ENCODE data around the gene AP1G1.
"Not testable (repeated sequence)": the region's sequence is repeated elsewhere in the genome, so short reads cannot be mapped to it uniquely, and the experiment has no call there.

AP1G1 gene

GRCh38 chr16:71837150-71837549, 28.5 kb upstream of the AP1G1 start:
- Mint-ChIP-seq H3K36me3 (no peaks in the 10 kb centered on the region), H3K27ac (no peak overlapping the region), H3K4me1 (peaks cover 2% of the 10 kb centered on the region), H3K4me3 (no peak overlapping the region), H3K9me3 (no peaks in the 10 kb centered on the region), H3K27me3 (no peaks in the 10 kb centered on the region)
- ATAC-seq (ENCODE audit: low read depth) (no peak), DNase-seq (ENCODE audit: low spot score in 2 of 2) (no peak)

- Mint-ChIP-seq H3K9me3 (no peaks in the 10 kb centered on the region), H3K36me3 (no peaks in the 10 kb centered on the region), H3K27ac (no peak overlapping the region), H3K4me3 (no peak overlapping the region), H3K27me3 (no peaks in the 10 kb centered on the region), H3K4me1 (no peaks in the 10 kb centered on the region)
- no peak for DNase-seq (ENCODE audit: low spot score in 2 of 2)
- no peak for ATAC-seq (ENCODE audit: low read depth)
Observed at GRCh38 chr16:71834291-71834690, 25.7 kb upstream of the AP1G1 start.

GRCh38 chr16:71832112-71832511, 23.5 kb upstream of the AP1G1 start:
- not testable (repeated sequence) for H3K27me3 Mint-ChIP-seq; H3K4me1 Mint-ChIP-seq; H3K9me3 Mint-ChIP-seq; H3K27ac Mint-ChIP-seq; H3K4me3 Mint-ChIP-seq; DNase-seq (ENCODE audit: low spot score in 2 of 2); H3K36me3 Mint-ChIP-seq; ATAC-seq (ENCODE audit: low read depth)

- ATAC-seq (ENCODE audit: low read depth); H3K36me3 Mint-ChIP-seq; H3K27me3 Mint-ChIP-seq; H3K9me3 Mint-ChIP-seq; DNase-seq (ENCODE audit: low spot score in 2 of 2); H3K4me3 Mint-ChIP-seq; H3K27ac Mint-ChIP-seq; H3K4me1 Mint-ChIP-seq: not testable (repeated sequence)
Observed at GRCh38 chr16:71831698-71832097, 23.1 kb upstream of the AP1G1 start.

GRCh38 chr16:71830359-71830758, 21.7 kb upstream of the AP1G1 start:
- no peak overlapping the region for H3K27ac Mint-ChIP-seq
- ATAC-seq (ENCODE audit: low read depth), result no peak
- no peaks in the 10 kb centered on the region for H3K9me3 Mint-ChIP-seq
- no peak for DNase-seq (ENCODE audit: low spot score in 2 of 2)
- no peaks in the 10 kb centered on the region for H3K36me3 Mint-ChIP-seq
- no peaks in the 10 kb centered on the region for H3K27me3 Mint-ChIP-seq
- no peaks in the 10 kb centered on the region for H3K4me1 Mint-ChIP-seq
- no peak overlapping the region for H3K4me3 Mint-ChIP-seq

GRCh38 chr16:71826533-71827017, 17.9 kb upstream of the AP1G1 start:
- Mint-ChIP-seq H3K36me3 (no peaks in the 10 kb centered on the region), H3K9me3 (no peaks in the 10 kb centered on the region), H3K27ac (no peak overlapping the region), H3K4me3 (no peak overlapping the region), H3K27me3 (no peaks in the 10 kb centered on the region), H3K4me1 (no peaks in the 10 kb centered on the region)
- no peak for ATAC-seq (ENCODE audit: low read depth)
- no peak for DNase-seq (ENCODE audit: low spot score in 2 of 2)

GRCh38 chr16:71817155-71817500, 8.5 kb upstream of the AP1G1 start:
- H3K4me1 Mint-ChIP-seq, result peaks cover 12% of the 10 kb centered on the region
- not testable (repeated sequence) for H3K9me3 Mint-ChIP-seq; H3K36me3 Mint-ChIP-seq; ATAC-seq (ENCODE audit: low read depth); DNase-seq (ENCODE audit: low spot score in 2 of 2); H3K4me3 Mint-ChIP-seq; H3K27me3 Mint-ChIP-seq
- peak overlapping the region; percentile 82 for H3K27ac Mint-ChIP-seq

GRCh38 chr16:71811261-71811803, 2.7 kb upstream of the AP1G1 start:
- Mint-ChIP-seq H3K4me3 (no peak overlapping the region), H3K27ac (no peak overlapping the region), H3K4me1 (peaks cover 9% of the 10 kb centered on the region), H3K36me3 (no peaks in the 10 kb centered on the region), H3K9me3 (no peaks in the 10 kb centered on the region), H3K27me3 (no peaks in the 10 kb centered on the region)
- ATAC-seq (ENCODE audit: low read depth) (no peak), DNase-seq (ENCODE audit: low spot score in 2 of 2) (no peak)

- H3K36me3 Mint-ChIP-seq; DNase-seq (ENCODE audit: low spot score in 2 of 2); ATAC-seq (ENCODE audit: low read depth); H3K27me3 Mint-ChIP-seq; H3K4me1 Mint-ChIP-seq; H3K9me3 Mint-ChIP-seq: not testable (repeated sequence)
- Mint-ChIP-seq H3K27ac (peak overlapping the region; percentile 98), H3K4me3 (peak overlapping the region; percentile 89)
Observed at GRCh38 chr16:71810155-71810530, 1.5 kb upstream of the AP1G1 start.

- DNase-seq (ENCODE audit: low spot score in 2 of 2), result no peak
- Mint-ChIP-seq H3K36me3 (peaks cover 5% of the 10 kb centered on the region), H3K4me1 (peaks cover 9% of the 10 kb centered on the region), H3K27ac (peak overlapping the region; percentile 98), H3K27me3 (no peaks in the 10 kb centered on the region), H3K4me3 (peak overlapping the region; percentile 89), H3K9me3 (no peaks in the 10 kb centered on the region)
- ATAC-seq (ENCODE audit: low read depth), result peak; percentile 23
Observed at GRCh38 chr16:71807905-71808592, 585 bp downstream of the AP1G1 start.

GRCh38 chr16:71803305-71803690, 5.3 kb downstream of the AP1G1 start:
- ATAC-seq (ENCODE audit: low read depth) (no peak), DNase-seq (ENCODE audit: low spot score in 2 of 2) (no peak)
- Mint-ChIP-seq H3K36me3 (peaks cover 8% of the 10 kb centered on the region), H3K27ac (peak overlapping the region; percentile 12), H3K4me1 (peaks cover 9% of the 10 kb centered on the region), H3K4me3 (no peak overlapping the region), H3K27me3 (no peaks in the 10 kb centered on the region), H3K9me3 (no peaks in the 10 kb centered on the region)

GRCh38 chr16:71796501-71797097, 12.0 kb downstream of the AP1G1 start:
- Mint-ChIP-seq H3K9me3 (no peaks in the 10 kb centered on the region), H3K27ac (peak overlapping the region; percentile 42), H3K4me3 (no peak overlapping the region), H3K4me1 (peaks cover 22% of the 10 kb centered on the region), H3K36me3 (peaks cover 12% of the 10 kb centered on the region), H3K27me3 (no peaks in the 10 kb centered on the region)
- ATAC-seq (ENCODE audit: low read depth) (no peak), DNase-seq (ENCODE audit: low spot score in 2 of 2) (no peak)

- Mint-ChIP-seq H3K36me3 (peaks cover 12% of the 10 kb centered on the region), H3K27ac (peak overlapping the region; percentile 42), H3K9me3 (no peaks in the 10 kb centered on the region), H3K4me1 (peaks cover 27% of the 10 kb centered on the region), H3K4me3 (no peak overlapping the region), H3K27me3 (no peaks in the 10 kb centered on the region)
- ATAC-seq (ENCODE audit: low read depth) (no peak), DNase-seq (ENCODE audit: low spot score in 2 of 2) (no peak)
Observed at GRCh38 chr16:71794943-71795342, 13.7 kb downstream of the AP1G1 start.

GRCh38 chr16:71794018-71794417, 14.6 kb downstream of the AP1G1 start:
- peaks cover 29% of the 10 kb centered on the region for H3K4me1 Mint-ChIP-seq
- peak overlapping the region; percentile 50 for H3K27ac Mint-ChIP-seq
- no peaks in the 10 kb centered on the region for H3K27me3 Mint-ChIP-seq
- H3K9me3 Mint-ChIP-seq, result no peaks in the 10 kb centered on the region
- no peak for DNase-seq (ENCODE audit: low spot score in 2 of 2)
- ATAC-seq (ENCODE audit: low read depth), result no peak
- peaks cover 15% of the 10 kb centered on the region for H3K36me3 Mint-ChIP-seq
- no peak overlapping the region for H3K4me3 Mint-ChIP-seq

- ATAC-seq (ENCODE audit: low read depth) (no peak), DNase-seq (ENCODE audit: low spot score in 2 of 2) (no peak)
- Mint-ChIP-seq H3K36me3 (peaks cover 16% of the 10 kb centered on the region), H3K27me3 (no peaks in the 10 kb centered on the region), H3K4me3 (no peak overlapping the region), H3K27ac (peak overlapping the region; percentile 36), H3K9me3 (no peaks in the 10 kb centered on the region), H3K4me1 (peaks cover 31% of the 10 kb centered on the region)
Observed at GRCh38 chr16:71792176-71792575, 16.5 kb downstream of the AP1G1 start.
